ENCODE measurements around the gene NKAIN2. TPM values are rescaled to one million over a fixed set of nuclear protein-coding genes. Genes with fewer than 3 reads are reported as not detected.

NKAIN2 gene
- total RNA-seq, 1 donor from 2014 or later: not detected

- no peak for DNase-seq (ENCODE audit: low read depth, low spot score)
These were observed 992.9 kb downstream of the NKAIN2 start for GRCh38 chr6:124796464-124796970.

- no peak for DNase-seq (ENCODE audit: low read depth, low spot score)
These were observed 993.6 kb downstream of the NKAIN2 start for GRCh38 chr6:124797224-124797623.

- DNase-seq (ENCODE audit: low read depth, low spot score): no peak
These were observed 995.4 kb downstream of the NKAIN2 start for GRCh38 chr6:124798942-124799496.

- DNase-seq (ENCODE audit: low read depth, low spot score): no peak
These were observed 996.0 kb downstream of the NKAIN2 start for GRCh38 chr6:124799638-124800037.

GRCh38 chr6:124800222-124800621 lies 996.6 kb downstream of the NKAIN2 start:
- DNase-seq (ENCODE audit: low read depth, low spot score): no peak

GRCh38 chr6:124812067-124812466 lies 1008.4 kb downstream of the NKAIN2 start:
- no peak for DNase-seq (ENCODE audit: low read depth, low spot score)

DNA sequence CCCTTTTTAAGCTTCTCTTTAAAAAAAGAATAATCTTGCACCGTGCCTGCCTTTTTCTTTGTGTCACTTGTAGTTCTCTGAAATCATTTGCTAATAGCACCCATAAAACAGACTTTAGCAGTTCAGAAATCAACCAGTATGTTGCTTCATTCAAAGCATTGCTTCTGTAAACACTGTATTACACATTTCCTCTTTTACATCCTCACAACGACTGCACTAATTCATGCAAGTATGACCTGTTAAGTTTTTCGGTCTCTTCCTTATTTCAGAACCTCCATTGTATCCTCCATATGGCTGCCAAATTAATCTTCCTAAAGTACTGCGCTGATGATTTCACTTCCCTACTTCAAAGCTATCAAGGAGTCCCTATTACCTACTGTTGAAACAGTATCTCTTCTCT lies 1015.7 kb downstream of the NKAIN2 start:
- DNase-seq (ENCODE audit: low read depth, low spot score): no peak

DNA sequence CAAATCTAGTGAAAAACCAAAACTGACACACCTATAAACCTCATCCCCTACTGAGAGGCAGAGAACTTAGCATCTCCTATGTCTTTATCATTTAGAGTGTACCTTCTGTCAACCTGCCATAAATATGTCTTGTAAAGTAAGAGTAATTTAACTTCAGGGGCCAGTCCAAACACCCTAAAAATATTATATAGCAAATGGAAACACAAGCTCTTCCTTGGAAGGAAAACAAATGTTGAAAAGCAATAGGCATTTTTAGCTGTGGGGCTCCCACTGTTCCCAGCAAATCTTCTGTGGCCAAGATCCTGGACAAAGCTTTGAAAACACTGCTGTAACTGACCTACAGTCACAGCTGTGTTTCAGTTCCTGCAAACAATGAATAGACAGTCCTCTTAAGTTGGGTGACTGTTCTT lies 1018.5 kb downstream of the NKAIN2 start:
- no peak for DNase-seq (ENCODE audit: low read depth, low spot score)

DNA sequence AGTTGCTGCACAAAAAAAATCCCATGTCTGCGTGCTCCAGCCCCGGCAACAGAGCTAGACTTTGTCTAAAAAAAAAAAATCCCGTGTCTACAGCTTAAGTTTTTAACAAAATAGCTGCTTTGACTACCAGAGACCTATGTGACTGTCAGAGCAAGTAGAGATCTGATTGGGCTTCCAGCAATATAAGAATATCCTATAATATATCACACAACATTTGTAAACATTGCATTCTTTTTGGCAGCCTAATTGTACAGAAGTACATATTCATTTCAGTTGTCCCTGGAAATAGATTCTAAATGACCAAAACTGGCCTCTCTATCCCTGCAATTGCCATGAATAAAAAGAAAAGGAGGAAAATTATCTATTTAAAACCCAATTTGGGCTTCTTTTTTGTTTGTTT lies 1019.1 kb downstream of the NKAIN2 start:
- no peak for DNase-seq (ENCODE audit: low read depth, low spot score)

DNA sequence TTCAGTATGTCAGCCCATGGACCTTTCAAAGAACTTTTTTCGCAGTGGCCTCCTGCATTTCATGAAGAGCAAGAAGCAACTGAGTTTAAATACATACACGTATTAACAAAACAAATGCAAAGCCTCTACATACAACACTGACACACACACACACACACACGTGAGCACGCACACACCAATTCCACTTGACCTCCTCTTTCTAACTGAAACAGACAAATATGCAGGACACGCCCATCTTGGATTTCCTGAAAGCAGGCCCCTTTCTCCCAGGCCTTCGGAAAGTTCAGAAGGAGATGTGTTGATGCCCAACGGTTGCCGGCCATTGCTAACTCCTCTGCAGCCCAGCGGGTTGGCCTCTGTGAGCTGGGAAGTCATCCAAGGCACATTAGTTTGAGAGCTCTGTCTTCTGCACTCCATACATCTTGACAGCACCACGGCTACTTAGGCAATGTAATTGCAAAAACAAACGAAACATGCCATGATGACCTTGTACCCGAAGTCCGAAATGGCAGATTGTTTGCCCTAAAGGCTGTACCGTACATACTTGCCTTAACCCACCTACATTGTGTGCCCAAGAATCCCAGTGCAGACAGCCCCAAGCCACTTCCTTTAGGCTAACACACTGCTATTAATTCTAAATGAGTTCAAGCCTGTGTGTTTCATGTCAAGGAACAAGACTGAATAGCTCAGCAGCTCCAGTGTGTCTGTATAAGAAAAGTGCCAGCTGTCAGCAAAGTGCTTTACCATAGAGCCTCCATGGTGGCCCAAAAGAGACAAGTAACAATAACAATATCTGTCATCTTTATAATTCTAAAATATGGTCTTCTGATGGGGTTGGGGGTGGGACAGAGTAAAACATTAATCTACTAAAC lies 1019.8 kb downstream of the NKAIN2 start:
- DNase-seq (ENCODE audit: low read depth, low spot score): no peak

DNA sequence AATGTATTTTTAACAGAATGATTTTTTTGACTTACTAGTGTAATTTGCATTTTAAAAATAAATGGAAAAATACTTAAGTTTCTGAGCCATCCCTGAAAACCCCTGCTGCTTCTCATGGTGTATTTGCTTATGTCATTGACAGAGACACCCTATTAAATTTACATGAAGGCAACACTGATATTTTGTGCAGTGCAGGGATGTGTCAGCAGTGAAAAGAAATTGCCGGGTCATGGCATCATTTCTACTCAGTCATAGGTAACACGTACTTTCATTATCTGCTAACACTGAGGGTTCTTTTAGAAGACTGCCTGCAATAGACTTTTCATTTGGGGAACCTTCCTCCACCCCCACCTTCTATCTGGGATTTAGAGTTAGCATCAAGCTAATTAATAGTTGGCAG lies 1021.9 kb downstream of the NKAIN2 start:
- DNase-seq (ENCODE audit: low read depth, low spot score): no peak

GRCh38 chr6:124829822-124830221 lies 1026.2 kb downstream of the NKAIN2 start:
- no peak for DNase-seq (ENCODE audit: low read depth, low spot score)

- DNase-seq (ENCODE audit: low read depth, low spot score): no peak
These were observed 1026.8 kb downstream of the NKAIN2 start for GRCh38 chr6:124830506-124830905.

DNA sequence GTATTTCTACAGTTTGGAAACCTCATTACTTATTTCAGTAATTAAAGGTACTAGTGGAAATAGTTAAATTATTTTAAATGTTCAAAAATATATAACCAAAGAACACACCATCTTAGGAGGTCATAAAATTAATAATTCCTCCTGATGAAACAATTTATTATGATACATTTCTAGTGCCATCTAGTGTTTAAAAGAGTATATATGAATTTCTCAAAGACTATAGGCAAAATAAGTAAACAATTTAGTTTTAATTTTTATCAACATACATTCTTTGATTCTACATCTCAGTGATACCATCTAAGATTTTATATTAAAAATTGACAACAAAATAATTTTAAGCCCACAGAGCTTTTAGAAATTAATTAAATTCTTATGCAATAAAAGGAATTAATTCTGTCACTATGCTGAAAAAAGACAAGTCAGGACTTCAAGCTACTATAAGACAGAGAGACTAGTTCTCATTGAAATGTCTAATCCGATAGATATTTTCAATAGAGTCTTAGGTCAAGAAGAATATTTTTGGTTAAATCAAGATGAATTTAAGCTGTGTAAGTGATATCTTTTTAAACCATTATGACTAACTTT lies 1050.8 kb downstream of the NKAIN2 start:
- no peak for DNase-seq (ENCODE audit: low read depth, low spot score)

DNA sequence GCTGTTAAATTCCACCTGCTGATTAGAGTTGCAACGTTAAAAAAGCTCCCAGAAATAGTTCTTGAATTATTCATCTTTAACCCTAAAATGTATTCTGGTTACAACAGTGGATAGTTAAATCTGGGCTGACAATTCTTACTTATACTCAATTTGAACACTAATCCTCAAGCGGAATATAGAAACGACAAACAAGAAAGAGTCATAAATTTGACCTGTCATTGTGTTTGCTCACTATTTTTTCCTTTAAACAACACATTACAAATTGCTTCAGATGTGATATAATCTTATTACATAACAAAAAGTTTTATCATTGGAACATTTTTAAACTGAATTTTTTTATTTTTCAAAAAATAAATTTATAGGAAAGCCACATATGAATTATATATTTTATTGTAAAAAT lies 1054.1 kb downstream of the NKAIN2 start:
- DNase-seq (ENCODE audit: low read depth, low spot score): no peak

DNA sequence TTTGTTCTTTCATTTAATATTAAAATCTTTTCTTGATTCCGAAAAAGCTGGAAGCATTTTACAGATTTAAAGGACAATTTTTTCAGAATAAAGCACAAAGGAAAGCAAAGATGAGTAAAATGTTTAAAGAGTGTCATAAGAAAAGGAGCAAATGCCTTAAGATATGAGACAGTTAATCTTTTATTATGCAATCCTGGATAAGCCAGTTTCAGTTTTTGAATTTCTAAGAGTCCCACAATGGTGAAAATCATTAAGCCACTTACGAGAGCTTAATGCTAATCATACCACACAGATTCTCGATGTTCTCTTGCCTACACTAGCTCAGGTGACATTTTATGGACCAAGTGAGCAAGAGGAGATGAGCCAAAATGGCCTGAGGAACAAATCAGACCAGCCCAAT lies 1054.9 kb downstream of the NKAIN2 start:
- DNase-seq (ENCODE audit: low read depth, low spot score): no peak

GRCh38 chr6:124859366-124859765 lies 1055.7 kb downstream of the NKAIN2 start:
- no peak for DNase-seq (ENCODE audit: low read depth, low spot score)

GRCh38 chr6:124866040-124866439 lies 1062.4 kb downstream of the NKAIN2 start:
- DNase-seq (ENCODE audit: low read depth, low spot score): no peak

- DNase-seq (ENCODE audit: low read depth, low spot score): no peak
These were observed 1063.5 kb downstream of the NKAIN2 start for GRCh38 chr6:124867121-124867520.

DNA sequence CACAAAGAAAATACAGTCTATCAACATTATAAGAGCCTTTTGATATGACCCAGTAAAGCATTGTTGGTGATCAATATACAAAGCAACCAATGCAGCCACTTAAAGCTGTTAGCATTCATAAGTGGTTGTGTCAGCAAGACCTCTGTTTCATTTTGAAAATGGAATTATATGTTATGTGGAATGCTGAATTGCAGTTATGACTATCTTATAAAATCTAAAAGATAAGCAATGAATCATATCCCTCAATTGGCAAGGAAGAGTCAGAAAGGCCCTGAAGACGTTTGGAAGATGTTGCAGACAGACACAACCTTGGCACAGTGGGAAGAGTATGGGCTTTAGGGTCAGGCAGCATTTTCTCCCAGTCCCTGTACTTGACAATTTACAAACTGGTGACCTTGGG lies 1064.8 kb downstream of the NKAIN2 start:
- DNase-seq (ENCODE audit: low read depth, low spot score): no peak

DNA sequence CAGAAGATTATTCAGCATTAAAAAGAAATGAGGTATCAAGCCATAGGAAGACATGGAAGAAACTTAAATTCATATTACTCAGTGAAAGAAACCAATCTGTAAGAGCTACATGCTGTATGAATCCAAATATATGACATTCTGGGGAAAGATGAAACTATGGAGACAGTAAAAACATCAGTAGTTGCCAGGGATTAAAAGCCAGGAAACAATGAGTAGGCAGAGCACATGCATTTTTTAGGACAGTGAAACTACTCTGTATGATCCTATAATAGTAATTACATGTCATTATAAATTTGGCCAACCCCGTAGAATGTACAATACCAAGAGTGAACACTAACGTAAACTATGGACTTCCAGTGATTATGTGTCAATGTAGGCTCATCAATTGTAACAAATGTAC lies 1065.8 kb downstream of the NKAIN2 start:
- DNase-seq (ENCODE audit: low read depth, low spot score): no peak

GRCh38 chr6:124870611-124871459 lies 1067.2 kb downstream of the NKAIN2 start:
- DNase-seq (ENCODE audit: low read depth, low spot score): no peak

All from pulmonary artery endothelial cell (primary cell).